H1 (cell line): ENCODE results near the gene ARHGAP5. TPM values are rescaled to one million over a fixed set of nuclear protein-coding genes. Genes with fewer than 3 reads are reported as not detected.

Experiments
- BCL11A ChIP-seq, 2 experiments: IDR thresholded peaks; one replicate each; pipeline ENCODE4 v1.6.1; 2011; ENCODE audit warnings: low read depth in 2 of 2, low read length in 2 of 2, mild to moderate bottlenecking in 2 of 2
- BRCA1 ChIP-seq: IDR thresholded peaks from 2 replicates; pipeline ENCODE4 v1.6.1; 2012; ENCODE audit warnings: low read depth, low read length, improper control_type of control experiment
- EGR1 ChIP-seq: IDR thresholded peaks from 2 replicates; pipeline ENCODE4 v1.6.1; 2011; ENCODE audit warnings: low read depth, low read length, borderline replicate concordance
- NANOG ChIP-seq: IDR thresholded peaks from 2 replicates; pipeline ENCODE4 v1.6.1; 2011; ENCODE audit warnings: low read length, low read depth, mild to moderate bottlenecking, inconsistent platforms; ENCODE audit not compliant: insufficient read depth, poor library complexity, severe bottlenecking
- POLR2AphosphoS5 ChIP-seq: IDR thresholded peaks from 2 replicates; pipeline ENCODE4 v1.6.1; 2011; ENCODE audit warnings: low read depth, low read length
- TCF12 ChIP-seq: IDR thresholded peaks from 2 replicates; pipeline ENCODE4 v1.6.1; 2011; ENCODE audit warnings: low read depth, mild to moderate bottlenecking, low read length
- polyA plus RNA-seq, 7 experiments: library from polyadenylated mRNA; depleted of rRNA in 3 of 7; stranded (reverse) in 5 of 7; unstranded in 2 of 7; fragments of >200 nt in 5 of 7; fragments of 200-250 nt in 2 of 7; gene quantifications; 1 replicate in 5 of 7; 2 replicates in 1 of 7; 4 replicates in 1 of 7; pipeline versions ENCODE4 v1.2.1 to v1.2.3, GENCODE V29; 2011 to 2013; ENCODE audit warnings: missing spikeins in 2 of 7, mixed read lengths in 2 of 7
- total RNA-seq: library from RNA; stranded (reverse); fragmentation: NEBNext Ultra II Directional; extraction: Animal tissue kit (Norgen Biotek cat#: 25700); gene quantifications from 2 replicates; pipeline ENCODE4 v1.2.1, GENCODE V29; 2021
- TF ChIP-seq, protein P1 (sequence below): fragments of 300-600 bp; sonication (generic); IDR thresholded peaks from 2 replicates; pipeline ENCODE4 v1.7.1; 2012; ENCODE audit warnings: low read length, moderate library complexity, mild to moderate bottlenecking, inconsistent platforms; ENCODE audit not compliant: insufficient replicate concordance

The ARHGAP5 gene
- total and polyA plus RNA-seq, 2 of the 8 experiments (the other 6 are each of a cell fraction or from before 2014, with no cell fraction given): 7.8 to 77.3 TPM

- TF ChIP-seq, protein P1, sequence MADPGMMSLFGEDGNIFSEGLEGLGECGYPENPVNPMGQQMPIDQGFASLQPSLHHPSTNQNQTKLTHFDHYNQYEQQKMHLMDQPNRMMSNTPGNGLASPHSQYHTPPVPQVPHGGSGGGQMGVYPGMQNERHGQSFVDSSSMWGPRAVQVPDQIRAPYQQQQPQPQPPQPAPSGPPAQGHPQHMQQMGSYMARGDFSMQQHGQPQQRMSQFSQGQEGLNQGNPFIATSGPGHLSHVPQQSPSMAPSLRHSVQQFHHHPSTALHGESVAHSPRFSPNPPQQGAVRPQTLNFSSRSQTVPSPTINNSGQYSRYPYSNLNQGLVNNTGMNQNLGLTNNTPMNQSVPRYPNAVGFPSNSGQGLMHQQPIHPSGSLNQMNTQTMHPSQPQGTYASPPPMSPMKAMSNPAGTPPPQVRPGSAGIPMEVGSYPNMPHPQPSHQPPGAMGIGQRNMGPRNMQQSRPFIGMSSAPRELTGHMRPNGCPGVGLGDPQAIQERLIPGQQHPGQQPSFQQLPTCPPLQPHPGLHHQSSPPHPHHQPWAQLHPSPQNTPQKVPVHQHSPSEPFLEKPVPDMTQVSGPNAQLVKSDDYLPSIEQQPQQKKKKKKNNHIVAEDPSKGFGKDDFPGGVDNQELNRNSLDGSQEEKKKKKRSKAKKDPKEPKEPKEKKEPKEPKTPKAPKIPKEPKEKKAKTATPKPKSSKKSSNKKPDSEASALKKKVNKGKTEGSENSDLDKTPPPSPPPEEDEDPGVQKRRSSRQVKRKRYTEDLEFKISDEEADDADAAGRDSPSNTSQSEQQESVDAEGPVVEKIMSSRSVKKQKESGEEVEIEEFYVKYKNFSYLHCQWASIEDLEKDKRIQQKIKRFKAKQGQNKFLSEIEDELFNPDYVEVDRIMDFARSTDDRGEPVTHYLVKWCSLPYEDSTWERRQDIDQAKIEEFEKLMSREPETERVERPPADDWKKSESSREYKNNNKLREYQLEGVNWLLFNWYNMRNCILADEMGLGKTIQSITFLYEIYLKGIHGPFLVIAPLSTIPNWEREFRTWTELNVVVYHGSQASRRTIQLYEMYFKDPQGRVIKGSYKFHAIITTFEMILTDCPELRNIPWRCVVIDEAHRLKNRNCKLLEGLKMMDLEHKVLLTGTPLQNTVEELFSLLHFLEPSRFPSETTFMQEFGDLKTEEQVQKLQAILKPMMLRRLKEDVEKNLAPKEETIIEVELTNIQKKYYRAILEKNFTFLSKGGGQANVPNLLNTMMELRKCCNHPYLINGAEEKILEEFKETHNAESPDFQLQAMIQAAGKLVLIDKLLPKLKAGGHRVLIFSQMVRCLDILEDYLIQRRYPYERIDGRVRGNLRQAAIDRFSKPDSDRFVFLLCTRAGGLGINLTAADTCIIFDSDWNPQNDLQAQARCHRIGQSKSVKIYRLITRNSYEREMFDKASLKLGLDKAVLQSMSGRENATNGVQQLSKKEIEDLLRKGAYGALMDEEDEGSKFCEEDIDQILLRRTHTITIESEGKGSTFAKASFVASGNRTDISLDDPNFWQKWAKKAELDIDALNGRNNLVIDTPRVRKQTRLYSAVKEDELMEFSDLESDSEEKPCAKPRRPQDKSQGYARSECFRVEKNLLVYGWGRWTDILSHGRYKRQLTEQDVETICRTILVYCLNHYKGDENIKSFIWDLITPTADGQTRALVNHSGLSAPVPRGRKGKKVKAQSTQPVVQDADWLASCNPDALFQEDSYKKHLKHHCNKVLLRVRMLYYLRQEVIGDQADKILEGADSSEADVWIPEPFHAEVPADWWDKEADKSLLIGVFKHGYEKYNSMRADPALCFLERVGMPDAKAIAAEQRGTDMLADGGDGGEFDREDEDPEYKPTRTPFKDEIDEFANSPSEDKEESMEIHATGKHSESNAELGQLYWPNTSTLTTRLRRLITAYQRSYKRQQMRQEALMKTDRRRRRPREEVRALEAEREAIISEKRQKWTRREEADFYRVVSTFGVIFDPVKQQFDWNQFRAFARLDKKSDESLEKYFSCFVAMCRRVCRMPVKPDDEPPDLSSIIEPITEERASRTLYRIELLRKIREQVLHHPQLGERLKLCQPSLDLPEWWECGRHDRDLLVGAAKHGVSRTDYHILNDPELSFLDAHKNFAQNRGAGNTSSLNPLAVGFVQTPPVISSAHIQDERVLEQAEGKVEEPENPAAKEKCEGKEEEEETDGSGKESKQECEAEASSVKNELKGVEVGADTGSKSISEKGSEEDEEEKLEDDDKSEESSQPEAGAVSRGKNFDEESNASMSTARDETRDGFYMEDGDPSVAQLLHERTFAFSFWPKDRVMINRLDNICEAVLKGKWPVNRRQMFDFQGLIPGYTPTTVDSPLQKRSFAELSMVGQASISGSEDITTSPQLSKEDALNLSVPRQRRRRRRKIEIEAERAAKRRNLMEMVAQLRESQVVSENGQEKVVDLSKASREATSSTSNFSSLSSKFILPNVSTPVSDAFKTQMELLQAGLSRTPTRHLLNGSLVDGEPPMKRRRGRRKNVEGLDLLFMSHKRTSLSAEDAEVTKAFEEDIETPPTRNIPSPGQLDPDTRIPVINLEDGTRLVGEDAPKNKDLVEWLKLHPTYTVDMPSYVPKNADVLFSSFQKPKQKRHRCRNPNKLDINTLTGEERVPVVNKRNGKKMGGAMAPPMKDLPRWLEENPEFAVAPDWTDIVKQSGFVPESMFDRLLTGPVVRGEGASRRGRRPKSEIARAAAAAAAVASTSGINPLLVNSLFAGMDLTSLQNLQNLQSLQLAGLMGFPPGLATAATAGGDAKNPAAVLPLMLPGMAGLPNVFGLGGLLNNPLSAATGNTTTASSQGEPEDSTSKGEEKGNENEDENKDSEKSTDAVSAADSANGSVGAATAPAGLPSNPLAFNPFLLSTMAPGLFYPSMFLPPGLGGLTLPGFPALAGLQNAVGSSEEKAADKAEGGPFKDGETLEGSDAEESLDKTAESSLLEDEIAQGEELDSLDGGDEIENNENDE: no peak
- TF ChIP-seq EGR1: peak; percentile 64; the same call in 1 of the 2 replicates
- TF ChIP-seq POLR2AphosphoS5: peak; percentile 17; the same call in 1 of the 2 replicates
- no peak for TF ChIP-seq BRCA1
- TF ChIP-seq TCF12: no peak
- no peak for TF ChIP-seq NANOG
- no peak for TF ChIP-seq BCL11A (IDR thresholded peaks at IDR 0.05; ENCODE audit: low read depth in 2 of 2, low read length in 2 of 2)
- TF ChIP-seq, all 59 proteins: peak for 20
Measured at GRCh38 chr14:32076278-32077080, 625 bp upstream of the ARHGAP5 start (continued).
